ENCODE data around the gene NFAM1.
A peak's percentile ranks its signal among the peaks of the same experiment; 100 is the strongest.

NFAM1 gene

GRCh38 chr22:42432020-42432596 lies at the start of gene NFAM1:
Gene NFAM1 (minus strand): TSS chr22:42432403. CDS start chr22:42432357, 46 bp downstream.
- no peak for TF ChIP-seq CTCF (IDR thresholded peaks at IDR 0.05)

- TF ChIP-seq CTCF (IDR thresholded peaks at IDR 0.05), result no peak
These were observed 42.9 kb upstream of the NFAM1 start for GRCh38 chr22:42475122-42475521.

GRCh38 chr22:42473484-42474193 lies 41.4 kb upstream of the NFAM1 start:
- TF ChIP-seq CTCF (IDR thresholded peaks at IDR 0.05), result peak; percentile 72

- TF ChIP-seq CTCF (IDR thresholded peaks at IDR 0.05), result no peak
These were observed 40.5 kb upstream of the NFAM1 start for GRCh38 chr22:42472671-42473070.

- TF ChIP-seq CTCF (IDR thresholded peaks at IDR 0.05), result no peak
These were observed 39.2 kb upstream of the NFAM1 start for GRCh38 chr22:42471441-42471840.

- no peak for TF ChIP-seq CTCF (IDR thresholded peaks at IDR 0.05)
These were observed 38.3 kb upstream of the NFAM1 start for GRCh38 chr22:42470366-42471082.

GRCh38 chr22:42468841-42469240 lies 36.6 kb upstream of the NFAM1 start:
- TF ChIP-seq CTCF (IDR thresholded peaks at IDR 0.05), result no peak

Data from LNCAP (cell line).